HepG2 (cell line): Measurements from ENCODE around the gene PIGV. TPM values are rescaled to one million over a fixed set of nuclear protein-coding genes. Genes with fewer than 3 reads are reported as not detected.

Source experiments
- ATF7-NPFF ChIP-seq: sonication (generic); formaldehyde crosslinking; IDR thresholded peaks from 2 replicates; pipeline ENCODE4 v1.8.1; 2023; ENCODE audit warnings: mild to moderate bottlenecking, low read depth, missing genetic modification reagents, moderate library complexity
- BHLHE40 ChIP-seq: IDR thresholded peaks from 2 replicates; pipeline ENCODE4 v1.6.1; 2011; ENCODE audit warnings: low read length, improper control_type of control experiment
- HOXA7 ChIP-seq: sonication (generic); formaldehyde crosslinking; IDR thresholded peaks from 2 replicates; pipeline ENCODE4 v1.8.1; 2022; ENCODE audit warnings: mild to moderate bottlenecking, missing genetic modification reagents, moderate library complexity
- JDP2 ChIP-seq: sonication (generic); formaldehyde crosslinking; IDR thresholded peaks from 2 replicates; pipeline ENCODE4 v1.8.1; 2022; ENCODE audit warnings: missing genetic modification reagents, borderline replicate concordance
- JUN ChIP-seq: sonication (generic); formaldehyde crosslinking; IDR thresholded peaks from 2 replicates; pipeline ENCODE4 v1.4.0; 2020; ENCODE audit warnings: mild to moderate bottlenecking, missing genetic modification reagents
- KLF16 ChIP-seq, 2 experiments: sonication (generic) in 1 of 2; formaldehyde crosslinking in 1 of 2; IDR thresholded peaks; 2 replicates each; pipeline versions ENCODE4 v1.6.1 to v1.8.0; 2016 to 2023; ENCODE audit warnings: missing genetic modification reagents in 2 of 2, missing compliant biosample characterization in 1 of 2
- MED13 ChIP-seq: sonication (generic); formaldehyde crosslinking; IDR thresholded peaks from 2 replicates; pipeline ENCODE4 v1.5.0; 2020; ENCODE audit warnings: missing genetic modification reagents
- POLR2AphosphoS2 ChIP-seq: IDR thresholded peaks from 2 replicates; pipeline ENCODE4 v1.6.1; 2011; ENCODE audit warnings: low read depth, low read length, improper control_type of control experiment
- SMAD1 ChIP-seq: sonication (generic); formaldehyde crosslinking; IDR thresholded peaks from 2 replicates; pipeline ENCODE4 v1.4.0; 2020; ENCODE audit warnings: missing genetic modification reagents, low read depth, mild to moderate bottlenecking, borderline replicate concordance
- ZBTB21 ChIP-seq: sonication (generic); formaldehyde crosslinking; IDR thresholded peaks from 2 replicates; pipeline ENCODE4 v1.4.0; 2020; ENCODE audit warnings: missing genetic modification reagents
- ZBTB7B ChIP-seq: sonication (generic); formaldehyde crosslinking; IDR thresholded peaks from 2 replicates; pipeline ENCODE4 v1.4.0; 2020; ENCODE audit warnings: missing genetic modification reagents
- ZNF10 ChIP-seq: sonication (generic); formaldehyde crosslinking; IDR thresholded peaks from 2 replicates; pipeline ENCODE4 v1.4.0; 2020; ENCODE audit warnings: mild to moderate bottlenecking, low read depth, missing genetic modification reagents, borderline replicate concordance
- ZNF207 ChIP-seq: fragments of 450-650 bp; IDR thresholded peaks from 2 replicates; pipeline ENCODE4 v1.6.1; 2016; ENCODE audit warnings: antibody characterized with exemption, borderline replicate concordance
- ZNF3 ChIP-seq: IDR thresholded peaks from 2 replicates; pipeline ENCODE4 v1.7.0; 2017; ENCODE audit warnings: inconsistent platforms
- ZNF652 ChIP-seq: IDR thresholded peaks from 2 replicates; pipeline ENCODE4 v1.6.1; 2016; ENCODE audit warnings: low read depth, borderline replicate concordance
- ZNF775 ChIP-seq: sonication (generic); formaldehyde crosslinking; IDR thresholded peaks from 2 replicates; pipeline ENCODE4 v1.4.0; 2020; ENCODE audit warnings: missing genetic modification reagents, mild to moderate bottlenecking, moderate library complexity, borderline replicate concordance
- ZNF777 ChIP-seq: sonication (generic); formaldehyde crosslinking; IDR thresholded peaks from 2 replicates; pipeline ENCODE4 v1.4.0; 2020; ENCODE audit warnings: missing genetic modification reagents
- ZNF878 ChIP-seq: sonication (generic); formaldehyde crosslinking; IDR thresholded peaks from 2 replicates; pipeline ENCODE4 v1.8.1; 2023; ENCODE audit warnings: mild to moderate bottlenecking, missing genetic modification reagents, moderate library complexity
- polyA plus RNA-seq, 8 experiments: library from polyadenylated mRNA; depleted of rRNA in 3 of 8; stranded (reverse) in 7 of 8; unstranded in 1 of 8; fragments of >200 nt; fragmentation: Illumina TruSeq in 4 of 8; extraction: Trizol in 4 of 8; gene quantifications; 2 replicates each; pipeline versions ENCODE4 v1.2.1 to v1.2.3, GENCODE V29; 2011 to 2016; ENCODE audit warnings: low read depth in 4 of 8, missing spikeins in 1 of 8, mixed read lengths in 1 of 8; ENCODE audit not compliant: insufficient read depth in 1 of 8
- total RNA-seq, 5 experiments: library from RNA; depleted of rRNA; stranded (reverse); fragments of >200 nt; fragmentation: Illumina TruSeq; extraction: Trizol; gene quantifications; 2 replicates each; pipeline ENCODE4 v1.2.3, GENCODE V29; 2016; ENCODE audit warnings: low read depth in 1 of 5
- TF ChIP-seq, protein P1 (sequence below), 2 experiments: sonication (generic) in 1 of 2; formaldehyde crosslinking in 1 of 2; IDR thresholded peaks; 2 replicates each; pipeline versions ENCODE4 v1.6.1 to v1.9.0; 2014 to 2022; ENCODE audit warnings: antibody characterized with exemption in 1 of 2, borderline replicate concordance in 1 of 2, inconsistent platforms in 1 of 2, low read depth in 1 of 2, missing genetic modification reagents in 1 of 2
- TF ChIP-seq, protein P2 (sequence below): sonication (generic); formaldehyde crosslinking; IDR thresholded peaks from 2 replicates; pipeline ENCODE4 v1.4.0; 2020; ENCODE audit warnings: mild to moderate bottlenecking, missing genetic modification reagents
- TF ChIP-seq, protein P3 (sequence below): sonication (generic); formaldehyde crosslinking; conservative IDR thresholded peaks from 2 replicates; pipeline ENCODE4 v1.5.0; 2020; ENCODE audit warnings: missing genetic modification reagents

The PIGV gene
- total and polyA plus RNA-seq, 2 of the 13 experiments (the other 11 are each of a cell fraction or from before 2014, with no cell fraction given) = 13.5 to 22.7 TPM

DNA sequence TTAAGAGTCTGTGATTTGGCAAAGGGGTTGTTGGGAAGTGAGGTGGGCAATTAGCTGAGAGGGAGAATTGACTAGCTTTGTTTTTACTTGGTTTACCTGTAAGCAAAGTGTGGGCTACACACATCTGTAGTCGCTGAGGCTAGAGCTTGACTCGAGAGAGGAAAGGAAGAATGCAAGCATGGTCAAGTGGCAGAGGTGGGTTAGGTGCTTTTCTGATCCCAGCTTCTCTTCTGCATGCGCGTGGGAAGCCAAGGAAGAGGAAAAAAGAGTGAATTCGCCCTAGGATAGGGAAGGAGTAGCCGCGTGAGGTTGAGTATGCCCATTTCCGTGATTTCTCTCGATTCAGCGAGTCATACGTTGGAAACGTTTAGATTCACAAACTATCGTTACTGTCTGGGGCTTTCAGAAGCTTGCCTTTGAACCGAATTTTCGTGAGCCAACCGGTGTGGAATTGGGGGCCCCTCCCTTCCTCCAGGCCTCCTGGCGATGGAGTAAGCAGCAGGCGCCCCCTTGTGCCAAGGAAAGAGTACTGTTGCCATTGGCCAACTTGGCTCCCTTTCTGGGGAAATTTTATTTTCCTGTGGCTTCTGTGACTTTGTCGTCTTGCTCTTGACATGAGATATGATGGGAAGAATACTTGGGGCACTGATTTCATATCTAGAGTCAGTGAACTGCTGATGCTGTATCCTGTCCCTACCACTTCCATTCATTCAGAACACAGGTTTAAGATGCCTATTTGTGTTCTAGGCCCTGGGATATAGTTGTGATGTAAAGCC lies 1.3 kb downstream of the PIGV start (continued):
- TF ChIP-seq, protein P1, sequence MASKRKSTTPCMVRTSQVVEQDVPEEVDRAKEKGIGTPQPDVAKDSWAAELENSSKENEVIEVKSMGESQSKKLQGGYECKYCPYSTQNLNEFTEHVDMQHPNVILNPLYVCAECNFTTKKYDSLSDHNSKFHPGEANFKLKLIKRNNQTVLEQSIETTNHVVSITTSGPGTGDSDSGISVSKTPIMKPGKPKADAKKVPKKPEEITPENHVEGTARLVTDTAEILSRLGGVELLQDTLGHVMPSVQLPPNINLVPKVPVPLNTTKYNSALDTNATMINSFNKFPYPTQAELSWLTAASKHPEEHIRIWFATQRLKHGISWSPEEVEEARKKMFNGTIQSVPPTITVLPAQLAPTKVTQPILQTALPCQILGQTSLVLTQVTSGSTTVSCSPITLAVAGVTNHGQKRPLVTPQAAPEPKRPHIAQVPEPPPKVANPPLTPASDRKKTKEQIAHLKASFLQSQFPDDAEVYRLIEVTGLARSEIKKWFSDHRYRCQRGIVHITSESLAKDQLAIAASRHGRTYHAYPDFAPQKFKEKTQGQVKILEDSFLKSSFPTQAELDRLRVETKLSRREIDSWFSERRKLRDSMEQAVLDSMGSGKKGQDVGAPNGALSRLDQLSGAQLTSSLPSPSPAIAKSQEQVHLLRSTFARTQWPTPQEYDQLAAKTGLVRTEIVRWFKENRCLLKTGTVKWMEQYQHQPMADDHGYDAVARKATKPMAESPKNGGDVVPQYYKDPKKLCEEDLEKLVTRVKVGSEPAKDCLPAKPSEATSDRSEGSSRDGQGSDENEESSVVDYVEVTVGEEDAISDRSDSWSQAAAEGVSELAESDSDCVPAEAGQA (IDR thresholded peaks at IDR 0.05; ENCODE audit: low read depth) = no peak
- TF ChIP-seq, protein P1 (CRISPR knock-in tag; IDR thresholded peaks at IDR 0.05; ENCODE audit: borderline replicate concordance) = no peak
- TF ChIP-seq MED13 (CRISPR knock-in tag) (no peak), KLF16 (CRISPR knock-in tag; IDR thresholded peaks at IDR 0.05) (peak in 1 of 2 experiments; percentile 47; a peak in 1 of 4 replicates), ZNF775 (CRISPR knock-in tag) (no peak), ZNF777 (peak; percentile 36; the same call in 1 of the 2 replicates), BHLHE40 (no peak), JUN (no peak), ZBTB7B (CRISPR knock-in tag) (peak; percentile 60; the same call in 1 of the 2 replicates), SMAD1 (CRISPR knock-in tag) (no peak), ZNF652 (CRISPR knock-in tag) (no peak), ZNF10 (CRISPR knock-in tag) (no peak), JDP2 (CRISPR knock-in tag) (no peak), ZBTB21 (CRISPR knock-in tag) (no peak), ATF7-NPFF (CRISPR knock-in tag) (no peak), ZNF207 (no peak), ZNF878 (CRISPR knock-in tag) (no peak), ZNF3 (no peak), POLR2AphosphoS2 (no peak), HOXA7 (CRISPR knock-in tag) (no peak)
- TF ChIP-seq, protein P2, sequence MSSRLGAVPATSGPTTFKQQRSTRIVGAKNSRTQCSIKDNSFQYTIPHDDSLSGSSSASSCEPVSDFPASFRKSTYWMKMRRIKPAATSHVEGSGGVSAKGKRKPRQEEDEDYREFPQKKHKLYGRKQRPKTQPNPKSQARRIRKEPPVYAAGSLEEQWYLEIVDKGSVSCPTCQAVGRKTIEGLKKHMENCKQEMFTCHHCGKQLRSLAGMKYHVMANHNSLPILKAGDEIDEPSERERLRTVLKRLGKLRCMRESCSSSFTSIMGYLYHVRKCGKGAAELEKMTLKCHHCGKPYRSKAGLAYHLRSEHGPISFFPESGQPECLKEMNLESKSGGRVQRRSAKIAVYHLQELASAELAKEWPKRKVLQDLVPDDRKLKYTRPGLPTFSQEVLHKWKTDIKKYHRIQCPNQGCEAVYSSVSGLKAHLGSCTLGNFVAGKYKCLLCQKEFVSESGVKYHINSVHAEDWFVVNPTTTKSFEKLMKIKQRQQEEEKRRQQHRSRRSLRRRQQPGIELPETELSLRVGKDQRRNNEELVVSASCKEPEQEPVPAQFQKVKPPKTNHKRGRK (CRISPR knock-in tag) = no peak
- TF ChIP-seq, protein P3, sequence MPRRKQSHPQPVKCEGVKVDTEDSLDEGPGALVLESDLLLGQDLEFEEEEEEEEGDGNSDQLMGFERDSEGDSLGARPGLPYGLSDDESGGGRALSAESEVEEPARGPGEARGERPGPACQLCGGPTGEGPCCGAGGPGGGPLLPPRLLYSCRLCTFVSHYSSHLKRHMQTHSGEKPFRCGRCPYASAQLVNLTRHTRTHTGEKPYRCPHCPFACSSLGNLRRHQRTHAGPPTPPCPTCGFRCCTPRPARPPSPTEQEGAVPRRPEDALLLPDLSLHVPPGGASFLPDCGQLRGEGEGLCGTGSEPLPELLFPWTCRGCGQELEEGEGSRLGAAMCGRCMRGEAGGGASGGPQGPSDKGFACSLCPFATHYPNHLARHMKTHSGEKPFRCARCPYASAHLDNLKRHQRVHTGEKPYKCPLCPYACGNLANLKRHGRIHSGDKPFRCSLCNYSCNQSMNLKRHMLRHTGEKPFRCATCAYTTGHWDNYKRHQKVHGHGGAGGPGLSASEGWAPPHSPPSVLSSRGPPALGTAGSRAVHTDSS (CRISPR knock-in tag) = no peak
